OCI-LY1 (cell line): ENCODE results near the gene IQSEC3.

Source experiments
- CTCF ChIP-seq: fragments of 200-600 bp; sonication (generic), shearing (Covaris generic); IDR thresholded peaks from 2 replicates; pipeline ENCODE4 v1.5.1; 2017; ENCODE audit warnings: mild to moderate bottlenecking, antibody characterized with exemption, low read length, moderate library complexity, mixed read lengths
- EZH2 ChIP-seq: fragments of 200-600 bp; sonication (generic), shearing (Covaris generic); IDR thresholded peaks from 2 replicates; pipeline ENCODE4 v1.8.0; 2017; ENCODE audit warnings: borderline replicate concordance, mixed run types, mild to moderate bottlenecking, antibody characterized with exemption, low read length, moderate library complexity, mixed read lengths

GRCh38 chr12:130519-130918 lies 64.0 kb downstream of the IQSEC3 start:
- TF ChIP-seq CTCF (no peak), EZH2 (no peak)
